ENCODE results near the gene NR3C2. TPM values are rescaled to one million over a fixed set of nuclear protein-coding genes. Genes with fewer than 3 reads are reported as not detected.

NR3C2 gene
- polyA plus RNA-seq, 3 donors: 0.09 to 0.27 (median 0.20) TPM

GRCh38 chr4:148120216-148120615 is 322.0 kb downstream of the NR3C2 start:
- Histone ChIP-seq H3K27me3 (ENCODE audit: control insufficient read depth in 2 of 2, insufficient read depth in 2 of 2, low read length in 2 of 2) (no peaks in the 10 kb centered on the region), H3K9me3 (replicated peaks in 1 of 2; ENCODE audit: control insufficient read depth in 1 of 2, insufficient read depth in 1 of 2, low read length in 2 of 2) (peaks cover 22 to 27% of the 10 kb centered on the region in 2 donors), H3K27ac (ENCODE audit: low read depth in 1 of 2, low read length in 2 of 2) (no peak overlapping the region), H3K79me2 (ENCODE audit: insufficient read depth, low read length) (no peaks in the 10 kb centered on the region), H3K4me3 (replicated peaks in 1 of 3; ENCODE audit: low read depth in 2 of 3, low read length in 3 of 3) (no peak overlapping the region), H3K36me3 (replicated peaks in 1 of 2; ENCODE audit: control insufficient read depth in 1 of 2, insufficient read depth in 2 of 2, low read length in 2 of 2) (no peaks in the 10 kb centered on the region), H3K4me1 (ENCODE audit: control insufficient read depth in 1 of 2, insufficient read depth in 2 of 2, low read length in 2 of 2) (no peaks in the 10 kb centered on the region), H4K20me1 (ENCODE audit: insufficient read depth, low read length) (no peaks in the 10 kb centered on the region), H3K4me2 (replicated peaks; ENCODE audit: extremely low read depth, low read length, poor library complexity, severe bottlenecking) (no peak overlapping the region), H3K9ac (ENCODE audit: insufficient read depth, low read length, poor library complexity, severe bottlenecking) (no peak overlapping the region), H2AFZ (ENCODE audit: insufficient read depth, low read depth, low read length, poor library complexity, severe bottlenecking) (no peak overlapping the region)
- H3K9me3 Mint-ChIP-seq: peaks cover 17 to 35% (median 31%) of the 10 kb centered on the region in 7 donors
- H3K27ac Mint-ChIP-seq: no peak overlapping the region
- intact Hi-C loops (cut with micrococcal nuclease): no loop called here
- no peak for DNase-seq
- H3K4me3 Mint-ChIP-seq: no peak overlapping the region
- WGBS (ENCODE audit: insufficient coverage): 78% methylated on average over 3 of the region's 3 CpGs
- H3K36me3 Mint-ChIP-seq: no peaks in the 10 kb centered on the region
- no peaks in the 10 kb centered on the region for H3K27me3 Mint-ChIP-seq (ENCODE audit: low read depth in 3 of 3)
- H3K4me1 Mint-ChIP-seq: peaks cover 2% of the 10 kb centered on the region
- no peak for TF ChIP-seq CTCF (IDR thresholded peaks at IDR 0.05)

- no peak overlapping the region for H3K4me3 ChIP-seq (replicated peaks in 1 of 3; ENCODE audit: low read depth in 2 of 3, low read length in 3 of 3)
- WGBS (ENCODE audit: insufficient coverage): 51% methylated on average over 3 of the region's 3 CpGs
- peaks cover 16 to 18% of the 10 kb centered on the region in 2 donors for H3K9me3 ChIP-seq (replicated peaks in 1 of 2; ENCODE audit: control insufficient read depth in 1 of 2, insufficient read depth in 1 of 2, low read length in 2 of 2)
- no peak for TF ChIP-seq CTCF (IDR thresholded peaks at IDR 0.05)
- no peak overlapping the region for H3K27ac ChIP-seq (ENCODE audit: low read depth in 1 of 2, low read length in 2 of 2)
- no peak overlapping the region for H2AFZ ChIP-seq (ENCODE audit: insufficient read depth, low read depth, low read length, poor library complexity, severe bottlenecking)
- Mint-ChIP-seq H3K4me1 (peaks cover 2% of the 10 kb centered on the region), H3K27ac (no peak overlapping the region), H3K9me3 (peaks cover 11 to 24% (median 18%) of the 10 kb centered on the region in 7 donors), H3K27me3 (ENCODE audit: low read depth in 3 of 3) (no peaks in the 10 kb centered on the region), H3K36me3 (no peaks in the 10 kb centered on the region), H3K4me3 (no peak overlapping the region)
- H4K20me1 ChIP-seq (ENCODE audit: insufficient read depth, low read length): no peaks in the 10 kb centered on the region
- DNase-seq: no peak
- no peak overlapping the region for H3K4me2 ChIP-seq (replicated peaks; ENCODE audit: extremely low read depth, low read length, poor library complexity, severe bottlenecking)
- intact Hi-C loops (cut with micrococcal nuclease): no loop called here
- no peaks in the 10 kb centered on the region for H3K27me3 ChIP-seq (ENCODE audit: control insufficient read depth in 2 of 2, insufficient read depth in 2 of 2, low read length in 2 of 2)
- H3K4me1 ChIP-seq (ENCODE audit: control insufficient read depth in 1 of 2, insufficient read depth in 2 of 2, low read length in 2 of 2): no peaks in the 10 kb centered on the region
- no peaks in the 10 kb centered on the region for H3K36me3 ChIP-seq (replicated peaks in 1 of 2; ENCODE audit: control insufficient read depth in 1 of 2, insufficient read depth in 2 of 2, low read length in 2 of 2)
- no peak overlapping the region for H3K9ac ChIP-seq (ENCODE audit: insufficient read depth, low read length, poor library complexity, severe bottlenecking)
- H3K79me2 ChIP-seq (ENCODE audit: insufficient read depth, low read length): no peaks in the 10 kb centered on the region
Observed at GRCh38 chr4:148118633-148119032, 323.6 kb downstream of the NR3C2 start.
